SKM-1 (cell line): ENCODE measurements around the gene PHLPP1.

ENCODE experiments used
- DNase-seq: peaks from one replicate; lab custom pipeline; 2025; ENCODE audit not compliant: unreplicated experiment; lab: John Stamatoyannopoulos, UW

The PHLPP1 gene

GRCh38 chr18:62741118-62741566, 25.8 kb downstream of the PHLPP1 start:
- no peak for DNase-seq

- DNase-seq: no peak
Observed at GRCh38 chr18:62741584-62741983, 26.2 kb downstream of the PHLPP1 start.

DNA sequence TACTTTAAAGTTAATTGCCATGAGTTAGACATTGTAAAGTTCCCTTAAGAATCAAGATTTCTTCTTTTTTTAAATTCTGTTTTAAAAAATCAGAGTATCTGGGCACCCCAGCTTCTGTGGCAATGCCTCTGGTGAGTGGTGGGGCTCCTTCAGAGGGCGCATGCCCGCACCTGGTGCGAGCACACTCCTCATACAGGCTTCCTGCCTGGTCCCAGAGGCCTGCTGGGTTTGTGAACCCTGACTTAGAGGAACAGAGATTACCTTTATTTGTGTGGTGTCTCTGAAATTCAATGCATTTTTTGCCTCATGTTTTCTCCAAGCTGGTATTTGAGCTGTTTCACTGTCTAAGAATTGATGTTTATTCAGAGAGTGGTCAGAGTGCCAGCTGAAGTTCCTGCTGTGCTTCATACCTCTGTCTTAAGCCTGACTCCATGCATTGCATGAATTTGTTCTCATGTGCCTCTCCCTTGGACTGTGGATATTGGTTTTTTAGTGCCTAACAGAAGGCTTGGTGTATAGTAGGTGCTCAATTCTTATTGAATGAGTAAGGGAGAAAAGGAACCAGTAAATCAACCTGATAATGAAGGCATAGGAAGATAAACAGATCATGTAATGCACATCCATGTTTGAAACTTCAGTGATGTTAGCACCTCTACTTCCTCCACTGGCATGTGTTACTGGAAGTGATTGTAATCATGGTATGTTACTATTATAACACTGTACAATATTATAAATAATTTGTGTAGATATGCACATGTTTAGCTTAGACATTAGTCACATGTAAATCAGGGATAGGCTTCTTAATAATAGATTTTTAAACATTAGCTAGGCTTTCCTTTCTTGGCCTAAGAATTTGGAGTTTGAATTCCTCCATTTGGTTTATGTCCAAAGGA, 29.0 kb downstream of the PHLPP1 start:
- no peak for DNase-seq

DNA sequence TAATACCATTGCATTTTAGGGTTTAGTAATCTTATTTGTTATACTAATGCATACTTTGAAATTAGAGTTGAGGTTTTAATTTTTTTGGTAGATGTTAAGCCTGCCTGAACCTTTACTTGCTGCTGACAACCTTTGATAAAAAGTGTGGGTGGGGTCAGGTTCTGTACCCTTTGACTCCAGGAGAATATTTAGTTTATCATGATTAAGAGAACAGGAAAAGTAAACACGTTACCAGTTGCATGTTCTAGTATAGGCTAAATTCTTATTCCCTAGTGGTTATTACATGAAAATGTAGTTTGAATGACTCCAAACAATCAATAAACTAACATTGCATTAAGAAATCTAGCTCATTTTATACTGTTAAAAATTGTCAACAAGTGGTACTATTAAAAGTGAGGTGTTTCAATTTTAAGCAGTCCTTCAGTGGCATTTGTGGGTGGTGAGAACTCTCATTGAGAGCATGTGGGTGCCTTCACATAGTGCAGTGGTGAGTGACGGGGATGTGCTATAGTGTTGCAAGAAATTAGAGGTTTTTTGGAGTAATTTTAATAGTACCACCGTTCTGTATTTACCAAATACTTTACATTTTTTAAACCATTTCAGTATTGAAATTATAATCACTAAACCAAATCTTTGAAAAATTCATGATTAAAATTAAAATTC, 29.9 kb downstream of the PHLPP1 start:
- no peak for DNase-seq

DNA sequence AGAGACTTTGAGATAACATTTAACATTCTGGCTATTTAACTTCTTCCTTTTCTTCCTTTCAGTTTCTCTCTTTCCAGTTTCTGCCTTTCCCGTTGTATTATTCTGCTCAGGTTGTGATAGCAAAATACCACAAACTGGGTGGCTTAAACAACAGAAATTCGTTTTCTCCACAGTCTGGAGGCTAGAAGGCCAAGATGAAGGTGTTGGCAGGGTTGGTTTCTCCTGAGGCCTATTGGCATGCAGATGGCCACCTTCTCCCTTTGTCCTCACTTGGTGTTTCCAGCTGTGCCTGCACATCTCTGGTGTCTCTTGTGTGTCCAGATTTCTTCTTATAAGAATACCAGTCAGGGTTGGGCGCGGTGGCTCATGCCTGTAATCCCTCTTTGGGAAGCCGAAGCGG, 34.0 kb downstream of the PHLPP1 start:
- no peak for DNase-seq

GRCh38 chr18:62751341-62751821, 36.0 kb downstream of the PHLPP1 start:
- no peak for DNase-seq

- no peak for DNase-seq
Observed at GRCh38 chr18:62751977-62752376, 36.6 kb downstream of the PHLPP1 start.

GRCh38 chr18:62754026-62754425, 38.7 kb downstream of the PHLPP1 start:
- no peak for DNase-seq

DNA sequence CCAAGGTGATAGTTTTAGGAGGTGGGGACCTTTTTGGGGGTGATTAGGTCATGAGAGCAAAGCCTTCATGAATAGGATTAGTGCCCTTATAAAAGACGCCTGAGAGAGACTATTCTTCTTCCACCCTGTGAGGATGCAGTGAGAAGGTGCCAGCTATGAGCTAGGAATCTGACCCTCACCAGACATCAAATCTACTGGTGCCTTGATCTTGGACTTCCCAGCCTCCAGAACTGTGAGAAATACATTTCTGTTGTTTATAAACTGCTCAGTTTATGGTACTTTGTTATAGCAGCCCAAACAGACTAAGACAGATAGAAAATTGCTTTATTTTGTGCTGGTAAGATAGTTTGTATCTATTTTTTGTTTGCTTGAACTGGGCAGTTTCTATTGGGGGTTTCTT, 40.1 kb downstream of the PHLPP1 start:
- DNase-seq: no peak

DNA sequence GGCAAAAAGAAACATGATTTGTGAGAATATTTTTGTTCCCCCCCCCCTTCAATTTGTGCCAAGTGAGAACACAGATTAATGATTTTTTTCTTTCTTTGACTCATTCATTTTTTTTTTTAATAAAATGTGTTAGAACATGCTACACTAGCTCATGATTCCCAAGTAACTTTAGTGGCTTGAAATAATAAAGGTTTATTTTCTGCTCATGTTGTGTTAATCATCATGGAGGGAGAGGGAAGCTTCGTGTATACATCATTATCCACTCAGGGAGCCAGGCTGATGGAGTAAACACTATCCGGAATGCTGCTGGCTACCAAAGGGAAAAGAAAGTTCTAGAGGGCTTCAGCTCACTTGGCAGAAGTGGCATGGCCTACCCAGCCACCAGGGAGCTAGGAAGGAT, 40.6 kb downstream of the PHLPP1 start:
- no peak for DNase-seq

DNA sequence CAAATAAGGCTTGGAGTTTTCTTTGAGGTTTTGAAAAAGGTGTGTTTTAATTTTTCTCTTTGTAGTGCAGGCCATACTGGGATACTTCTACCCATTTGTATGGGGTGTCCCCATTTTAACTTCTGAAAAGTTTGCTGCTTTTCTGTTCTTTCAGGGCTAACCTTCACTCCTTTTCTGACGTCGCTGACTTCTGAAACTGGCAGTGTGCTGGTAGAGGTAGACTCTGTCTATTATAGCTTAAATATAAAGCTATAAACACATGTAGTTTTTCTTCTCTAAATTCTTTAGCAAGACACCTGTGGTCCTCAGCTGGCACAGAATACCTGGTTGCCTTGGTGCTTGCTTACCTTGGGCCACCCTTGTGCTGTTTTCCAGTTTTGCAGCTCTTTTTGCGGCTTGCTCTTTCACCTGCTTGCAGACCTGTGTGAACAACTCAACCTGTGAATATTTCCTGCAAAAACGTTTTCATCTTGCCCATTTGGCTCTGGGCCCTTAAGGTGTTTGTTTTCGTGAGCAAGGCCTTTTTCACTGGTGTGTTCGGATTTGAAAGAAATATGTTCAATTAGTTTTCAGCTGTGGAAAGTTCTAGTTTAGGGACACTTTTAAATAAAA, 42.2 kb downstream of the PHLPP1 start:
- no peak for DNase-seq

GRCh38 chr18:62758591-62758990, 43.2 kb downstream of the PHLPP1 start:
- DNase-seq: no peak

DNA sequence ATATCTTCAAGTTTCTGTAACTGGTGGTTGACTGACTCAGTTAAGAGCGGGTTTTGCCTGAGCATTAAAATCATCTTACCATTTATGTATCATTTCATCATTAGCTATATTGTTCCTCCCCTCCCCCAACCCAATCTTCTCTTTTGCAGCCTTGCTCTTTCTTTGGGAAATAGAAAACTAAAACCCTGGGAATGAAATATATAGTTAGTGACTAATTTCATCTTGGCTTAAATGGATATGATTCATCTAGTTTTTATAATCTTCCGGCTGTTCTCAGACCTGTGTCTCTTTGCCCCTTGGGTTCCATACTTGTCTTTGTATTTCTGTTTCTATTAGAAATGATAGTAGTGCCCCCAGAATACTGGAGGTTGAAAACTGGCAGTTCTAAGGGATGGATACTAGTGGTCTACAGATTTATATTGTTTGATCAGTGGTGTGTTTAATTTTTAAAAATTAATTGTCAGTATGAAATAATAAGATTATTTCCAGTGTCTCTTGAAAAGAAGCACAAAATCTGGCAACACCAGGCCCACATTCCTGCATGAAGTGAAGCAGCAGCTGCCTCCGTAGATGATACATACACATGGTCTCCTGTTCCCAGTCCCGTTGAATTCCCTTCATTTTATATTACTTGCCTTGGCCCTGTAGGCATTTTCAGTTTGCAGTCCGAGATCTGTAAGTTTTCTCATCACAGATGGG, 44.5 kb downstream of the PHLPP1 start:
- DNase-seq: no peak

GRCh38 chr18:62760403-62760734, 45.0 kb downstream of the PHLPP1 start:
- DNase-seq: no peak

DNA sequence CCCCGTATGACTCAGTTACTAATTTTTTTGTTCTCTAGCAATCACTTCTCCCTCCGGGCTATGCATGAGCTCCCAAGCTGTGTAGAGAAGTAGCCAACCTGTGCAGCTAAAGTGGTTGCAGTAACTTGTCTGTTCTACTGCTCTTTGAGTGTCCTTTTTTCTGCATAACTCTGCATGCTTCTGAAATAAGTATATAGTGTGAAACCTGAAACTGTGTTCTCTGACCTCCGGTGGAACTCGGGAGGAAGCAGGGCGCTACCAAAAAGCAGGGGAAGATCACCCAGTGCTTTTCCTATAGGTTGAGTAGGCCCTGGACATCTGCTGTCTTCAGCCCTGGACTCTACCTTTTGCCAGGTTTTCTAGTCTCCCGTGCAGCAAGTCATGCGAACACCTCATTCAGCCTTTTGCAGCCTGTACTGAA, 47.8 kb downstream of the PHLPP1 start:
- DNase-seq: no peak

DNA sequence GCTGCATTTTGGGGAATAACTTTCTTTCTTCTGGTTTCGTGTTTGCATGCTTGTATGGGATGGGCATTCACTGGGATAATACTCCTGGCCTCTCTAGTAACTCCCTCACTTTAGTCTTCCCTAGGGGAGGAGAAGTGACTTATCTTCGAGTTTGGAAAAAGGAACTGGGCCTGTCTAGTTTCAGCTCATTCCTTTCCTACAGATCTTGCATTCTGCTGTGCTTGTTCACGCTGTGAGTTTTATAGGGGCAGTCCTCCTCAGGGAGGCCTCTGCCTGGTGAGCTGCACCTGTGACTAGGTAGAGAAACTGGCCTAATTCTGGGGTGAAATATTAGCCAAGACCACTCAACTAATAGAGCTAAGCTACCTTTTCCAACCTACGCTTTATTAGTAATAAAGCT, 50.9 kb downstream of the PHLPP1 start:
- DNase-seq: no peak

- DNase-seq: no peak
Observed at GRCh38 chr18:62767321-62767720, 52.0 kb downstream of the PHLPP1 start.

GRCh38 chr18:62767836-62768557, 52.7 kb downstream of the PHLPP1 start:
- no peak for DNase-seq

- DNase-seq: no peak
Observed at GRCh38 chr18:62768558-62768943, 53.2 kb downstream of the PHLPP1 start.

DNA sequence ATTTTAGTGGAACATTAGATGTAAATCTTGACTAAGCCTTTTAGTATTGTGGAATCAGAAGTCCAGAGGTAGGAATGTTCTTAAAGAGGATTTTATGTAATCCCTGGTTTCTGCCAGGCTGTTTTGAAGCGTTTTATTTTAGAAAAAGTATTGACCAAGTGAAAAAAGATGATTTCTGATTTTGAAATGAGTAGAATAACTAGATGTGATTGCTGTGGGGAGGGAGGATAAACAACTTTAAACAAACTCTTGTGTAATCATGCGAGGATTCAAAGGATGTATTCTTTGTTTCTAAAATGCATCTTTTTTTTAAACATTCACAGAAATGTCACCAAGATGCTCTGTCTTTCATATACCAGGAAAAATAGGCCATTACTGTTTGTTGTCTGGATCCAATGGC, 53.9 kb downstream of the PHLPP1 start:
- no peak for DNase-seq
